Hippocampal formation (tissue), 2 donors: ENCODE results near the gene LCOR.
A peak's percentile ranks its signal among the peaks of the same experiment; 100 is the strongest.
"Not testable (repeated sequence)": the region's sequence is repeated elsewhere in the genome, so short reads cannot be mapped to it uniquely, and the experiment has no call there.

Experiments used
- DNase-seq, 2 donors: peaks; one replicate each; lab custom pipeline; 2025; lab: John Stamatoyannopoulos, UW

LCOR gene

GRCh38 chr10:97033841-97034240 lies 201.7 kb downstream of the LCOR start:
- not testable (repeated sequence) for DNase-seq

- no peak for DNase-seq
These were observed 202.2 kb downstream of the LCOR start for GRCh38 chr10:97034301-97034700.

- no peak for DNase-seq
These were observed 203.1 kb downstream of the LCOR start for GRCh38 chr10:97034958-97035769.

GRCh38 chr10:97037365-97038361 lies 205.6 kb downstream of the LCOR start:
- DNase-seq = peak; percentile 70 to 77

- no peak for DNase-seq
These were observed 206.6 kb downstream of the LCOR start for GRCh38 chr10:97038688-97039087.

GRCh38 chr10:97039538-97040247 lies 207.6 kb downstream of the LCOR start:
- DNase-seq = no peak

GRCh38 chr10:97040248-97040584 lies 208.1 kb downstream of the LCOR start:
- no peak for DNase-seq

GRCh38 chr10:97040706-97041105 lies 208.6 kb downstream of the LCOR start:
- DNase-seq = no peak

- no peak for DNase-seq
These were observed 210.0 kb downstream of the LCOR start for GRCh38 chr10:97042081-97042480.

GRCh38 chr10:97042716-97043562 lies 210.8 kb downstream of the LCOR start:
- DNase-seq = no peak

GRCh38 chr10:97043563-97043855 lies 211.4 kb downstream of the LCOR start:
- DNase-seq = no peak
